Vagina (tissue), 2 donors: ENCODE results near the gene ATP6V0D1. TPM values are rescaled to one million over a fixed set of nuclear protein-coding genes. Genes with fewer than 3 reads are reported as not detected.

Source experiments
- DNase-seq, 2 donors: peaks; one replicate each; pipeline ENCODE4 v3.0.0-alpha.2; 2017; ENCODE audit errors: extremely low spot score in 2 of 2
- H3K27ac ChIP-seq: fragments of 200-600 bp; sonication (generic); one replicate; pipeline ENCODE4 v1.5.1; 2019
- H3K27me3 ChIP-seq: fragments of 200-600 bp; sonication (generic); one replicate; pipeline ENCODE4 v1.5.1; 2019
- H3K36me3 ChIP-seq, 2 donors: fragments of 200-600 bp; sonication (generic); one replicate each; pipeline ENCODE4 v1.5.1; 2017 to 2019
- H3K4me1 ChIP-seq: fragments of 200-600 bp; sonication (generic); one replicate; pipeline ENCODE4 v1.5.1; 2019
- H3K4me3 ChIP-seq, 2 donors: fragments of 200-600 bp; sonication (generic); 1 replicate in 1 of 2; 2 replicates in 1 of 2; pipeline ENCODE4 v1.5.1; 2016 to 2019
- H3K9me3 ChIP-seq: fragments of 200-600 bp; sonication (generic); one replicate; pipeline ENCODE4 v1.5.1; 2019
- CTCF ChIP-seq, 3 experiments: fragments of 450-650 bp in 2 of 3; fragments of 200-600 bp in 1 of 3; sonication (generic) in 1 of 3; IDR thresholded peaks; one replicate each; pipeline ENCODE4 v1.5.1; 2017 to 2019; ENCODE audit warnings: antibody characterized with exemption in 3 of 3, mild to moderate bottlenecking in 2 of 3, moderate library complexity in 2 of 3
- POLR2A ChIP-seq, 2 donors: fragments of 450-650 bp; IDR thresholded peaks; one replicate each; pipeline ENCODE4 v1.6.1; 2017; ENCODE audit warnings: antibody characterized with exemption in 2 of 2, mild to moderate bottlenecking in 2 of 2, moderate library complexity in 2 of 2
- POLR2AphosphoS5 ChIP-seq, 2 donors: sonication (generic); formaldehyde crosslinking; IDR thresholded peaks; one replicate each; pipeline ENCODE4 v1.9.0; 2017; ENCODE audit warnings: antibody characterized with exemption in 2 of 2, mild to moderate bottlenecking in 2 of 2, low read depth in 1 of 2; ENCODE audit not compliant: insufficient read depth in 1 of 2
- intact Hi-C: fragments of 100-400 bp; cut with DNase I; formaldehyde crosslinking; loops from one replicate; pipeline ENCODE4 v1.15.1; 2023
- total RNA-seq: library from RNA; depleted of rRNA; stranded (reverse); fragments of >200 nt; gene quantifications from one replicate; pipeline ENCODE4 v1.2.3, GENCODE V29; 2016

The ATP6V0D1 gene
- total RNA-seq, 1 donor from 2014 or later, result 110 TPM

- Histone ChIP-seq H3K9me3 (no peaks in the 10 kb centered on the region), H3K36me3 (no peaks in the 10 kb centered on the region), H3K4me3 (no peak overlapping the region), H3K4me1 (peaks cover 90% of the 10 kb centered on the region), H3K27ac (peak overlapping the region; percentile 81), H3K27me3 (no peaks in the 10 kb centered on the region)
- TF ChIP-seq POLR2AphosphoS5 (IDR thresholded peaks at IDR 0.05; ENCODE audit: insufficient read depth in 1 of 2, low read depth in 1 of 2) (no peak), CTCF (IDR thresholded peaks at IDR 0.05) (no peak), POLR2A (IDR thresholded peaks at IDR 0.05) (no peak)
- intact Hi-C loops, result no loop called here
- no peak for DNase-seq
These were observed 18.7 kb downstream of the ATP6V0D1 start for GRCh38 chr16:67462279-67462655.

GRCh38 chr16:67461600-67462278 is 19.2 kb downstream of the ATP6V0D1 start:
- H3K4me1 ChIP-seq, result peaks cover 95% of the 10 kb centered on the region
- intact Hi-C loops, result no loop called here
- H3K36me3 ChIP-seq, result no peaks in the 10 kb centered on the region
- H3K27me3 ChIP-seq, result no peaks in the 10 kb centered on the region
- peak overlapping the region; percentile 81 for H3K27ac ChIP-seq
- no peaks in the 10 kb centered on the region for H3K9me3 ChIP-seq
- no peak for DNase-seq
- TF ChIP-seq POLR2AphosphoS5 (IDR thresholded peaks at IDR 0.05; ENCODE audit: insufficient read depth in 1 of 2, low read depth in 1 of 2), result peak; percentile 72
- TF ChIP-seq POLR2A (IDR thresholded peaks at IDR 0.05), result no peak
- H3K4me3 ChIP-seq, result no peak overlapping the region

- Histone ChIP-seq H3K4me1 (peaks cover 100% of the 10 kb centered on the region), H3K27me3 (no peaks in the 10 kb centered on the region), H3K27ac (peak overlapping the region; percentile 81), H3K9me3 (no peaks in the 10 kb centered on the region), H3K4me3 (no peak overlapping the region), H3K36me3 (no peaks in the 10 kb centered on the region)
- DNase-seq, result no peak
- intact Hi-C loops, result no loop called here
- TF ChIP-seq CTCF (IDR thresholded peaks at IDR 0.05) (no peak), POLR2A (IDR thresholded peaks at IDR 0.05) (no peak), POLR2AphosphoS5 (IDR thresholded peaks at IDR 0.05; ENCODE audit: insufficient read depth in 1 of 2, low read depth in 1 of 2) (no peak)
These were observed 20.0 kb downstream of the ATP6V0D1 start for GRCh38 chr16:67460961-67461360.

- peaks cover 99% of the 10 kb centered on the region for H3K4me1 ChIP-seq
- peak overlapping the region; percentile 81 for H3K27ac ChIP-seq
- intact Hi-C loops, result no loop called here
- DNase-seq, result no peak
- no peak for TF ChIP-seq POLR2AphosphoS5 (IDR thresholded peaks at IDR 0.05; ENCODE audit: insufficient read depth in 1 of 2, low read depth in 1 of 2)
- TF ChIP-seq POLR2A (IDR thresholded peaks at IDR 0.05), result no peak
- TF ChIP-seq CTCF (IDR thresholded peaks at IDR 0.05), result no peak
- H3K27me3 ChIP-seq, result no peaks in the 10 kb centered on the region
- no peak overlapping the region for H3K4me3 ChIP-seq
- H3K9me3 ChIP-seq, result no peaks in the 10 kb centered on the region
- no peaks in the 10 kb centered on the region for H3K36me3 ChIP-seq
These were observed 20.8 kb downstream of the ATP6V0D1 start for GRCh38 chr16:67460168-67460567.

GRCh38 chr16:67459861-67460150 is 21.2 kb downstream of the ATP6V0D1 start:
- no peak overlapping the region for H3K4me3 ChIP-seq
- intact Hi-C loops, result no loop called here
- H3K27ac ChIP-seq, result peak overlapping the region; percentile 81
- peaks cover 96% of the 10 kb centered on the region for H3K4me1 ChIP-seq
- no peaks in the 10 kb centered on the region for H3K27me3 ChIP-seq
- H3K9me3 ChIP-seq, result no peaks in the 10 kb centered on the region
- TF ChIP-seq CTCF (IDR thresholded peaks at IDR 0.05), result no peak
- TF ChIP-seq POLR2A (IDR thresholded peaks at IDR 0.05), result no peak
- TF ChIP-seq POLR2AphosphoS5 (IDR thresholded peaks at IDR 0.05; ENCODE audit: insufficient read depth in 1 of 2, low read depth in 1 of 2), result peak in 1 of 2 donors; percentile 49
- DNase-seq, result no peak
- H3K36me3 ChIP-seq, result no peaks in the 10 kb centered on the region
